ENCODE measurements around the gene STARD3.

GRCh38 chr17:39694593-39694992 is 57.6 kb downstream of the STARD3 start:
- TF ChIP-seq ZBTB10 (CRISPR knock-in tag; IDR thresholded peaks at IDR 0.05; ENCODE audit: borderline replicate concordance) (no peak), EHMT2 (IDR thresholded peaks at IDR 0.05; ENCODE audit: borderline replicate concordance, low read depth, low read length) (no peak), SIN3A (IDR thresholded peaks at IDR 0.05; ENCODE audit: borderline replicate concordance, low read depth, low read length) (no peak), POLR2AphosphoS5 (IDR thresholded peaks at IDR 0.05; ENCODE audit: low read depth, low read length) (no peak), ZNF879 (CRISPR knock-in tag; IDR thresholded peaks at IDR 0.05) (no peak), CBX2 (IDR thresholded peaks at IDR 0.05; ENCODE audit: low read depth, low read length) (no peak), CBX2 (CRISPR knock-in tag; IDR thresholded peaks at IDR 0.05; ENCODE audit: low read depth) (no peak), ZKSCAN8 (CRISPR knock-in tag; IDR thresholded peaks at IDR 0.05; ENCODE audit: borderline replicate concordance) (no peak), MTERF4 (CRISPR knock-in tag; IDR thresholded peaks at IDR 0.05) (no peak)
- TF ChIP-seq, protein P1, sequence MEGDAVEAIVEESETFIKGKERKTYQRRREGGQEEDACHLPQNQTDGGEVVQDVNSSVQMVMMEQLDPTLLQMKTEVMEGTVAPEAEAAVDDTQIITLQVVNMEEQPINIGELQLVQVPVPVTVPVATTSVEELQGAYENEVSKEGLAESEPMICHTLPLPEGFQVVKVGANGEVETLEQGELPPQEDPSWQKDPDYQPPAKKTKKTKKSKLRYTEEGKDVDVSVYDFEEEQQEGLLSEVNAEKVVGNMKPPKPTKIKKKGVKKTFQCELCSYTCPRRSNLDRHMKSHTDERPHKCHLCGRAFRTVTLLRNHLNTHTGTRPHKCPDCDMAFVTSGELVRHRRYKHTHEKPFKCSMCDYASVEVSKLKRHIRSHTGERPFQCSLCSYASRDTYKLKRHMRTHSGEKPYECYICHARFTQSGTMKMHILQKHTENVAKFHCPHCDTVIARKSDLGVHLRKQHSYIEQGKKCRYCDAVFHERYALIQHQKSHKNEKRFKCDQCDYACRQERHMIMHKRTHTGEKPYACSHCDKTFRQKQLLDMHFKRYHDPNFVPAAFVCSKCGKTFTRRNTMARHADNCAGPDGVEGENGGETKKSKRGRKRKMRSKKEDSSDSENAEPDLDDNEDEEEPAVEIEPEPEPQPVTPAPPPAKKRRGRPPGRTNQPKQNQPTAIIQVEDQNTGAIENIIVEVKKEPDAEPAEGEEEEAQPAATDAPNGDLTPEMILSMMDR (CRISPR knock-in tag; IDR thresholded peaks at IDR 0.05) = no peak

All from HepG2 (cell line).